ENCODE data around the gene ZNF768.
"Not testable (repeated sequence)": the region's sequence is repeated elsewhere in the genome, so short reads cannot be mapped to it uniquely, and the experiment has no call there.

DNA sequence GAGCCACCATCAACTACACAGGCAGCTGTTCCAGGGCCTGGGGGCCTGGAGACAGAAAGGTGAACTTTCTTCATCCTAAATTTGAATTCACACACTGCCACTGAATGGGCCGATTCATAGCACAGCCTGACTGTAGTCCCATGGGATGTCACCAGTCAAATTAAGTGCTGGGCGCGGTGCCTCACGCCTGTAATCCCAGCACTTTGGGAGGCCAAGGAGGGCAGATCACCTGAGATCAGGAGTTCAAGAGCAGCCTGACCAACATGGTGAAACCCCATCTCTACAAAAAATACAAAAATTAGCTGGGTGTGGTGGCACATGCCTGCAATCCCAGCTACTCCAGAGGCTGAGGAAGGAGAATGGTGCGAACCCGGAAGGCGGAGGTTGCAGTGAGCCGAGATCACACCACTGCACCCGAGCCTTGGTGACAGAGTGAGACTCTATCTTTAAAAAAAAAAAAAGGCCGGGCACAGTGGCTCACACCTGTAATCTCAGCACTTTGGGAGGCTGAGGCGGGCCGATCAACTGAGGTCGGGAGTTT lies 13.7 kb upstream of the ZNF768 start:
- TF ChIP-seq, protein P1, sequence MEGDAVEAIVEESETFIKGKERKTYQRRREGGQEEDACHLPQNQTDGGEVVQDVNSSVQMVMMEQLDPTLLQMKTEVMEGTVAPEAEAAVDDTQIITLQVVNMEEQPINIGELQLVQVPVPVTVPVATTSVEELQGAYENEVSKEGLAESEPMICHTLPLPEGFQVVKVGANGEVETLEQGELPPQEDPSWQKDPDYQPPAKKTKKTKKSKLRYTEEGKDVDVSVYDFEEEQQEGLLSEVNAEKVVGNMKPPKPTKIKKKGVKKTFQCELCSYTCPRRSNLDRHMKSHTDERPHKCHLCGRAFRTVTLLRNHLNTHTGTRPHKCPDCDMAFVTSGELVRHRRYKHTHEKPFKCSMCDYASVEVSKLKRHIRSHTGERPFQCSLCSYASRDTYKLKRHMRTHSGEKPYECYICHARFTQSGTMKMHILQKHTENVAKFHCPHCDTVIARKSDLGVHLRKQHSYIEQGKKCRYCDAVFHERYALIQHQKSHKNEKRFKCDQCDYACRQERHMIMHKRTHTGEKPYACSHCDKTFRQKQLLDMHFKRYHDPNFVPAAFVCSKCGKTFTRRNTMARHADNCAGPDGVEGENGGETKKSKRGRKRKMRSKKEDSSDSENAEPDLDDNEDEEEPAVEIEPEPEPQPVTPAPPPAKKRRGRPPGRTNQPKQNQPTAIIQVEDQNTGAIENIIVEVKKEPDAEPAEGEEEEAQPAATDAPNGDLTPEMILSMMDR (IDR thresholded peaks at IDR 0.05; ENCODE audit: poor library complexity), result not testable (repeated sequence)
- not testable (repeated sequence) for TF ChIP-seq EZH2 (IDR thresholded peaks at IDR 0.05; ENCODE audit: borderline replicate concordance); EZH2phosphoT487 (IDR thresholded peaks at IDR 0.05; ENCODE audit: low read depth, severe bottlenecking, unreplicated experiment)

Measured in hepatocyte (in vitro differentiated cells).